ENCODE results near the gene MIF4GD.
"Not testable (repeated sequence)": the region's sequence is repeated elsewhere in the genome, so short reads cannot be mapped to it uniquely, and the experiment has no call there.

Gene MIF4GD

DNA sequence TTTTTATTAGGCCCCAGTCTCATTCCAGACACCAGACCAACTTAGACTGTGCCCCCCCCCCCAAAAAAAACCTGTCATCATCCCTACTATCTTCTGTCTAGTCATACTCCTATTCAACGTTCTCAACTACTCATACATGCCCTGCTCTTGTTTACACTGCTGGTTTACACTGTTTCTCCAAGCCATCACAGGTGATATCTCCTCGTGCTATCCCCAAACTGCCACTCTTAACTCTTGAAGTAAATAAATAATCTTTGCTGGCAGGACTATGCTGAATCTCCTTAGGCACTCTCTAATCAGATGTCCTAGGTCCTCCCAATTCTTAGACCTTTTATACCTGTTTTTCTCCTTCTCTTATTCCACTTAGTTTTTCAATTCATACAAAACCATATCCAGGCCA, 13.8 kb downstream of the MIF4GD start:
- not testable (repeated sequence) for DNase-seq

DNA sequence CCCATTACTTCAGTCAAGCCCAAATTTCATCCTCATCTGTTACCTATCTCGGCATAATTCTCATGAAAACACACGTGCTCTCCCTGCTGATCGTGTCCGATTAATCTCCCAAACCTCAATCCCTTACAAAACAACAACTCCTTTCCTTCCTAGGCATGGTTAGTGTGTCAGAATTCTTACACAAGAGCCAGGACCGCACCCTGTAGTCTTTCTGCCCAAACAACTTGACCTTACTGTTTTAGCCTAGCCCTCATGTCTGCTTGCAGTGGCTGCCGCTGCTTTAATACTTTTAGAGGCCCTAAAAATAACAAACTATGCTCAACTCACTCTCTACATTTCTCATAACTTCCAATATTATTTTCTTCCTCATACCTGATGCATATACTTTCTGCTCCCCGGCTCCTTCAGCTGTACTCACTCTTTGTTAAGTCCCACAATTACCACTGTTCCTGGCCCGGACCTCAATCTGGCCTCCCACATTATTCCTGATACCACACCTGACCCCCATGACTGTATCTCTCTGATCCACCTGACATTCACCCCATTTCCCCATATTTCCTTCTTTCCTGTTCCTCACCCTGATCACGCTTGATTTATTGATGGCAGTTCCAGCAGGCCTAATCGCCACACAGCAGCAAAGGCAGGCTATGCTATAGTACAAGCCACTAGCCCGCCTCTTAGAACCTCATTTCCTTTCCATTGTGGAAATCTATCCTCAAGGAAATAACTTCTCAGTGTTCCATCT, 14.9 kb downstream of the MIF4GD start:
- DNase-seq, result not testable (repeated sequence)

DNA sequence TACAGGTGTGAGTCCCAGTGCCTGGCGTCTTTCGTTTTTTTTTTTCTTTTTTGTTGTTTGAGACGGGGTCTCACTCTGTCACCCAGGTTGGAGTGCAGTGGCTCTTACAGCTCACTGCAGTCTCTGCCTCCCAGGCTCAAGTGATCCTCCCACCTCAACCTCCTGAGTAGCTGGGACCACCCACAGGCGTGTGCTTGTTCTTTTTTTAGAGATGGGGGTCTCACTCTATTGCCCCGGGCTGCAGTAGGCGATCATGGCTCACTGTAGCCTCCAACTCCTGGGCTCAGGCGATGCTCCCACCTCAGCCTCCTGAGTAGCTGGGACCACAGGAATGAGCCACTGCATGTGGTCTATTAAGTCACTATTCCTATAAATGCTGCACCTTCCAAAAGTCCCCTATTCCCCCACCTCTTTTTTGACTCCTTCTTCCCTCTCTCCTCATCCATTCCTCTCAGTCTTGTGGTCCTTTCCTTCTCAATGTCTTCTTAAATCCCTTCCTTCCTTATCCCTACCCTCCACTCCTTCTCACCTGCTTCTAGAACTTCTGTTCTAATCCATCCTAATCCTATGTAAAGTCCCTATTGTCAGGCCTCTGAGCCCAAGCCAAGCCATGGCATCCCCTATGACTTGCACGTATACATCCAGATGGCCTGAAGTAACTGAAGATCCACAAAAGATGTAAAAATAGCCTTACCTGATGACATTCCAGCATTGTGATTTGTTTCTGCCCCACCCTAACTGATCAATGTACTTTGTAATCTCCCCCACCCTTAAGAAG, 18.8 kb downstream of the MIF4GD start:
- no peak for DNase-seq

DNA sequence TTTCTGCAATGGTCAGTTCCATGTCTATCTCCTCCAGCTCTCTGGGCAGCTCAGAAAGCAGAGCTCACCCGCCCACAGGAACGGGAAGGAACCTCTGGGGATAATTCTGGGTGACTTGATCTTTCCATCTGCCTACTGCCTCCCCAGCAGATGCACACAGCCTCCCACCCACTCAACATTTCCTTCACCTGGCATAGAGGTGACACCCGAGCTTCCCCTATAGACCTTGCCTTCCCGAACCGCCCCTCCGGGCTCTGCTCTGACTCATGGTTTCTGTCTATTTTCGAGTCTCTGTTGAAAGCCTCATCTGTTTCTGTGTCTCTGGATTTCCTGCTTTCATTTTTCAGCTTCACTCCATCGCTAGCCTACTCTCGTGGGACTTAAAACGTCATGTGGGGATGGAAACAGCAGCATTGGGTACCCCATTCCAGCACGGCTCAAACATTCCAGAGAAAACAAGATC, 21.0 kb downstream of the MIF4GD start:
- no peak for DNase-seq

DNA sequence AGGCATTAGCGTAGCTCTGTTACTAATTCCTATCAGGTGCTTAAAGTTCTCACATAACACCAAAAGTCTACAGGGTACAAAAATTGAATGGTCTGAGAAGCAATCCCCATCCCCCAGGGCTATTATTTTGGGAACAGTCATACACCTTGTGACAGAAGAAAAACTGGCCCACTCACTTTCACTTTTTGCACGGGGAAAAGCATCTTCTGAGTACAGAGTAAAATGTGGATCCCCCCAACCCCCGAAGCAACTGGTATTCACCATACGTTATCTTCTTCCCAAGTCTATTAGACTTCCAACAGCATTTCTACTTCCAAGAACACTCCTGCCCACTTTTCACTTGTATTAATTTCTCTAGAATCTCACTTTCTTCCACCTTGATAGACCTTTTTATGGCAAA, 21.5 kb downstream of the MIF4GD start:
- DNase-seq, result no peak

DNA sequence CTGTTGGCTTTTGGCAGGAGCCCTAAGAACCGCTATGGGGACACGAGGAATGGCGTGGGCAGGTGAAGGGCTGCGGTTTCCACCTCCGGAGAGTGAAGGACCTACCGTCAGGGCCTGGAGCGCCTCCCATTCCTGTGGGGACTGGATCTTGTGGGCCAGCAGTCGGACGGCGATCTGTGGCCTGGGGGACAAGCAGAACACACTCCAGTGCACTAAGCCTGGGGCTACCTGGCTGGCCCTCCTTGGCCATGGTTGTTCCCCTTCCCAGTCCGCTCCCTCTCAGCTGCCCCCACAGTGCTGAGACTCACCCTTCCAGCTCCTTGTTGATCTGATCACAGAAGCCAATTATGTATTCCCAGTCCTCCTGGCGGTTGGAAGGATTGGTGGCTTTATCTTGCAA, 24.6 kb downstream of the MIF4GD start:
- DNase-seq, result no peak

DNA sequence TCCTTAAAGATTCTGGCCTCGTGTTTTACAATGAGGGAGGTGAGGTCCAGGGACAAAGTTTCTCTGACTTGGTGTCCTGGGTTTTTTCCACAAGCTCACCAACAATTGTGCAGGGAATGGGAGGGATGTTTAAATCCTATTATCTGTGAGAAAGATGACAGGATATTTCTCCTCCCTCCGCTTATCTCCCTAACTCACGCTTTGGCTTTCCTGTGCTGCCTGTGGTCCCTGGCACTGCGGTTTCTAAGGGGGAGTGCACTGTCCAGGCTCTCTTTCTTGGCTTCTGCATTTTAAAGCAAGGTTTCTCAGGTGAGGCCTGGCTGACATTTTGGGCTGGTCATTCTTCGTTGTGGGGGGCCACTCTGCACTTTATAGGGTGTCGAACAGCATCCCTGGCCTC, 26.0 kb downstream of the MIF4GD start:
- DNase-seq, result no peak

DNA sequence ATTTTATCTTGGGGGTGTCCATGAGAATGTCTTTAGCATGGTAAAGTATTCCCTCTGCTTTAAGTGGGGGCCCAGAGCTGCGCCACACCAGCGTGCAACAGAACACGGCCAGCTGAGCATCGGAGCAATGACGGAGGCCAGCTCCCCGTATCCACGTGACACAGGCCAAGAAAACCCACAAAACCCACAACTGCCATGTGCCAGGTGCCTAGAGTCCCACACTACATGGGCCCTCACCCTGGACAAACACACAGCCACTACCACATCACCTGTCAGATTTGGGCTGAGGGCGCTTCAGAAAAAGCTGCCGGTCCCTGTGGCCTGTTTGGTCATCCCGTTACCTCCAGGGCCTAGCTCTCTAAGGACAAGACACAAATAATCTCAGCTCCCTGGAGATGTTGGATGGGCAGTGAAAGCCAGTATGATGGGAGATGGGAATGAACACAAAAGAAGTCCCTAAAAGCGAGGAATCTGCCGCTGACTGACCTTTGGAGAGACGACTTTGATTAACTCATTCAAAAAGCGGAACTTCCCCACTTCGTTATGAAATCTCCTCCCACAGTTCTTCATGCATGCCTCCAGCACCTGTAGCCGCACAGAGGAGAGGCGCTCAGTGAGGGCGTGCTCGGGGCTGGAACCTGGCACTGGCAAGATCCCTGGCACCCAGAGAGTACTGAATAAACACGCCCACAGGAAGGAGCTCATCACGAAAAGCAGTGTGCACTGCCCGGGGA, 26.7 kb downstream of the MIF4GD start:
- no peak for DNase-seq

DNA sequence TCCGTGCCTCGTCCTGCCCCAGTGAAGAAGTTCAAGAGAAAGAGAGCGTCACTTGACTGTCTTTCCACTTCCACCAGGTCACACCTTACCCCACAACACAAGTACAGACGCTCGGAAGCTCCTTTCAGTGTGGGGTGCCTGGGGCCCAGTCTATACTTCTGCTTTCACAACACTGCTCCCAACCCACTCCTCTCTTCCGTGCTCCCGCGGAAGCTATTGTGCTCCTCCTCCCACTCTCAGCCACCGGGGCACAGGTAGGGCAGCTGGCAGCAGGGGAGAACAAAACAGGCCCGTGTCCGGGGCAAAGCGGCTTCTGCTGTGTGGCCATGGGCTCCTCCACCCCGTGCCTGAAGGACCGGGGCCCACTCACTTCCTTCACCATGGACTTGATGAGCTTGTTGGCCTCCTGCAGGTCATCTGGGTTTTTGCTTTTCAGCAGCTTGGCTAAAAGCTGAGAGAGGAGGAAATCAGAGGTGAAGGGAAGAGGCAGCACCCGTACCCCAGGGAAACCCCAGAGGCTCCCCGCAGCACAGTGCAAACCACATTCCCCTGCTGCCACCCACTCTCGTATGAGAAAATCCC, 28.5 kb downstream of the MIF4GD start:
- no peak for DNase-seq

DNA sequence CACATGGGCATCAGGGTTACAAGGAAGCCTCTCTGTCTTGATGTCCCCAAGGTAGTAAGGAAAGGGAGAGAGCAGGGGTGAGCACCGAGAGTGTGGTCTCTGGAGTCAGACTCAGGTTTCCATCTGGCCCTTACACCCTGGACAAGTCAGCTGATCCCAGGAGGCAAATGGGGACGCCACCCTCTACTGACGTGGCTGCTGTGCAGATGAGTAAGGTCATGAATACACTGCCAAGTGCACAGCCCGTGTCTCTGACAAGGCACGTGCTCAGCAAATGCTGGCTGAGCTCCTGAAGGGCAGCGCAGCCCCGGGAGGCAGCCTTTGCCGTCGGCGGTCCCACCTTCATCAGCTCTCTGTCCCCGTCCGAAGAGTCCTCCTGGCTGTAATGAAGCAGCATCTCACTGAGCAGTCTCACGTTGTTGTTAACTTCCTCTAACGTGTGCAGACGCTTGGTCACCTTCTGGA, 29.0 kb downstream of the MIF4GD start:
- DNase-seq, result no peak

DNA sequence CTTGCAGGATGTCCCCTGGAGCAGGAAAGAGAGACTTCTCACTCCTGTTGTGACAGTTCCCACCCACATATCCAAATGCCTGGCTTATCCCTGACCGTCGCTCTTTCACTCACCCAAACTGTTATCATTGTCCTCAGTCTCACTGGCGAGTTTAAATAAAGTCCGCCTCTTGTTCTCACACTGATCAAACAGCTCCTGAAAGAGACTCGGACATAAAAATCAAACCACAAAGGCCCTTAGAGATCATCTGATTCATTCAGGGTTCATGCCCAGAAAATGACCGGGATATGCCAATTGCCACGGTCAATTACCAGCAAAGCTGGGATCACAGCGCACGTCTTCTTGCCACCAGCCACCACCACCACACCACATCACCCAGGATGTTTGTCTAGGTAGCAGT, 29.5 kb downstream of the MIF4GD start:
- no peak for DNase-seq

DNA sequence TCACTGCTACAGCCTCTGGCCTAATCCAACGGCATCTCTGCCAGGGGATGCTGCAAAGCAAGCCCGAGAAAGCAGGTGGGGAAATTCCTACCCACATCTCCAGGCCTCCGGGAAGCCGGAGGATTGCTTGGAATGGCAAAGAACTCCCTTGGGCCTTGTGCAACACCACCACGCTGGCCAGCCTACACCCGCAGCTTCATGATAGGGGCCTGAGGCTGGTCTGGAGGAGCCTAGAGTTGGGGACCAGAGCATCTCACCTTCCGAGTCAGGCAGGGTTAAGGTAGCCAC, 29.9 kb downstream of the MIF4GD start:
- no peak for DNase-seq

DNA sequence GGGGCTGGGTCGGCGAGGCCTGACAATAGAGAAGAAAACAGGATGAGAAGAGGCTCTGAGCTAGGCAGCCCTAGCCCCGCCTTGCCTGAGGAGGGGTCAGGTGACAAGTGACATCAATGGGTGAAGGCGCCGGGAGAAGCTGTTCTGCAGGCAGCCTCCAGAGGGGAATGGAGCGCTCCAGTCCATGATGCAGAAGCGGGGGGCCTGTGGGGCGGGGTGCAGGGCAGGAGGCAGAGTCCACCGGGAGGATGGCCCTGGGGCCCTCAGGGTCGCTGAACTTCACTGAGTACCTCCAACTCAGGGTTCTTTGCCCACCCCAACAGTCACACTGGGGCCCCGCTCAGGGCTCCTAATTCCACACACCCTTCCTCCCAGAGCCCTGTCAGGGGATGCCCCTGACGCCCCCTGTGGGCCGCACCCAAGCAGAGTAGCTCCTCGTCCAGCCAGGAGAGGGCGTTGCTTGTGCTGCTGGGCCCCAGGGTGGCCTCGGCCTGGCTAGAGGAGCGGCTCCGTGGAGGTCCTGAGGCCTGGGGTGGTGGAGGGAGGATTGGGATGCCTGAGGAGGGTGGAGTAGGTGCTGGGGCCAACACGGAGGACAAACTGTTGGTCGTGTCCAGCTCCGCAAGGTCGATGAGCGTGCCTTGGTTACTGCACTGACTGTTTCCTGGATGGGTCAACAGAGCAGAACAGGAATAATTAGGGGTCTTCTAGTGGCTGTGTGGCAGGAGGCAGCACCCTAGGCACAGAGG, 30.5 kb downstream of the MIF4GD start:
- DNase-seq, result peak; percentile 17

DNA sequence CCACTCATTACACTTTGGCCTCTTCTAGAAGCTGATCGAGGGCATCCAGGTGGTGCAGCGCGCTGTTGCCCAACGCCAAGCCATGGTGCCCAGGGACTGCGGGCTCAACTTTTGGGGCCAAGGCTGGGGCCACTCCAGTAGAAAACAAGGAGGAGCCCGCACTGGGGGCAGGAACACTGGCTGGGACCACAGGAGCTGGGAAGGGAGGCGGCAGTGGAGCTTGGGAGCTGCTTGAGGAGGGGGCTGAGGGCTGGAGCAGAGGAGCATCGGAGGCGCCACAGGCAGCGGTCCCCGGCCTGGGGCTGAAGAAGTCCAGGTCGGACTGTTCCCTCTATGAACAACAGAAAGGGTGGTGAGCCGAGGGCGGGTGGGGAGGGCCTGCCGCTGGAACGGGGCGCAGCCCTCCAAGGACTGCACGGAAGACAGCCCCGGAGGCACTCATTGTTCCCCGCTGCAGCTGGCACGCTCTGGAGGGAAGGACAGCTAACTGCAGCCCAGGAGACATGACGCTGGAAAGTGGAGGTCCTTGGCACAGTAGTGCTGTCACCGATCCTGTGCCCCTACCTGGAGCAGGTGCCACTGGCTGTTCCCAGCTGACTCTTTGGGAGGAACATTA, 31.1 kb downstream of the MIF4GD start:
- DNase-seq, result no peak

DNA sequence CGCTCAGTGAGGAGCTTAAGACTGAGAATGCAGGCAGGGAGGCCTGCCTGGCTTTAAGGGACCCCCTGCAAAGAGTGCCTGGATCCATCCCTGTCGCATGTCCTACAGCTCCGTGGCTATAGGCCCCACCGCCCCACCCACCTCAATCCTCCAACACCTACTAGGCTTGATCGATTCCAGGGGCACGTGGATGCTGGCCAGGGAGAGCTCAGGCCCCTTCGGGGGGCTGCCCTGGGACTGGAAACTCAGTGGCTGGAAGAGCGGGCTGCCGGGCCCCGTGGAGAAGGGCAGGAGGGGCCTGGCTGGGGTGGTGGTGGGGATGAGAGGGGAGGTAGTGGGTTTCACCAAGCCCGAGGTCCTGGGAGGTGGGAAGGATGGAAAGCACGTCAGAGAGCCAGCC, 31.8 kb downstream of the MIF4GD start:
- DNase-seq, result no peak

DNA sequence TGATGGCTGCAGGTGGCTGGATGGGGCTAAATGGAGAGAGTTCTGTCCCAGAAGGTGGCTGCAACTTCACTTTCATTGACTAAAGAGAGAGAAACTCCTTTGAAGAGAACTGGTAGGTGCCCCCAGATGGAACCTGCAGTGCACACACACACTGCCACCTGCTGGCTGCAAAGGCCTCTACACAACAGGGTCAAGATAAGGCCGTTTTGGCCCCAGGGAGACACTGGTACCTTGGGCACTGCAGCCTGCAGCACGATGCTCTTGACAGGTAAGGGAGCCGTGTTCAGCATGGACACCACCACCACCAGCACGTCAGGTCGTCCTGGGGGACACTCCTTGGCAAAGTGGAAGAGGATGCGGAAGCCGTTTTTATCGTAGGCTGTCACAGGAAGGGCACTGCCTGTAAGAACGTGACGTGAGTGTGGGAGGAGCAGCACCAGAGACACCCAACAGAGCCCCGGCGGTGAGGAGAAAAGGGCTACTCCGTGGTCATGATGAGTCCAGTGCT, 32.3 kb downstream of the MIF4GD start:
- peak; percentile 28 for DNase-seq

DNA sequence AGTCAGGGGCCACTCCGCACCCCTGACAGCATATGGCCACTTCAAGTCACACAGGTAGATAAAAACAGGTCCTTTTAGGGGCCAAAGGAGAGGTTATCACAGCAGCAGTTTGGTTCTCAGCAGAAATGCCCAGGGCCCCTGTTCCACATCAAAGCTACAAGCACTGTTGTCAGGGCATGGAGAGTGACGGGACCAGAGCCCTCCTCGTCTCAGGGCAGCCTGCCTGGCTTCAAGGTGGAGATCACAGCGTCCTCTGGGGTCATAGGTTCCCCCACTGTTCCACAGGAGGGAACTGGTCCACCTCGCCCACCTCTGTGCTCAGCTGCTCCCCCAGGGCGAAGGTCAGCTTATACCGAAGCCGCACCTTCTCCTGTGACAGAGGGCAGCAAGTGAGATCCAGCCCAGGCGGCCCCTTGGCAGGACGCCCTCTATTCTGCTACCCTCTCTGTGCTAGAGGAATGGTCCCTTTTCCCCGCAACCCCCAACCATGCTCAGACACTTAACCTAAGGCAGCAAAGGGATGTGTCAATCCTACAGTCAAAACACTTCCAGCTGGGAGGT, 32.9 kb downstream of the MIF4GD start:
- DNase-seq, result no peak

DNA sequence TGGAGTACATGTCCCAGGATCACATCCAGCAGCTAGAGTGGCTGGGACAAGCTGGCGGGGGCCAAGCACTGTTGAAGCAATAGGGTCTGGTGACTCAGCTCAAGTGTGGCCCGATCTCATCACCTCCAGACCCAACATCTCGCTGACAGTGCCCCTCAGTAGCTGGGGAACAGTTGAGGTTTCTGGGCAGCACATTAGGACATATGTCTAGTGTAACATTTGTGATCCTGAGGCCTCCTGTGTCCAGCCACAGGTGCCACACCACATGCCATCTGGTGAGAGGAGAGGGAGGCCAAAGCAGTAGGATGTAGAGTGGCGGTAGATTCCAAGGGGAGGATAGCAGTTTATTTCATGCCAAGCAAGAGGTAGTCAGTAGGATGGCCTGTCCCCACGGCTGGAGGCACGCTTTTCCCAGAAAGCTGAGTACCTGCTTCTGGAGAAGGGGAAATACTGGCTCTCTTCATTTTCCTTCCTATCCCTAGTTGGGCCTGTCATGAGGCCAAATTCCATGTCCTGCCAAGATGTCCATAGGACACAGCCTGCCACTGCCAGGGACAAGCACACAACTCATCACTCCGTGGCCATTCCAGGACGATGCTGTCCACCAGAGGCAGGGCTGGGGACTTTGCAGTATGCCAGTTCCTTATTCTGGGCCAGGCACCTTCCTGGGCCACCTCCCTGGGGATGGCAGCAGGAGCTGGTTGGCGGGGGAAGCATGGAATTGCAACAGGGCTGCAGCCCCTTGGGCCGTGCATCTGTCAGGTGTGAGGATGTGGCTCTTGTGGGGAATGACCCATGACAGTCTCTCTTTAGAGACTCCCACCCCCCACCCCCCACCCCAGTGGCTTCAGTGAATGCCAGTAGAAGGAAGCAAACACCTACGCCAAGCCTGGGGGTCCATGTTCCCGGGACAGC, 33.7 kb downstream of the MIF4GD start:
- no peak for DNase-seq

DNA sequence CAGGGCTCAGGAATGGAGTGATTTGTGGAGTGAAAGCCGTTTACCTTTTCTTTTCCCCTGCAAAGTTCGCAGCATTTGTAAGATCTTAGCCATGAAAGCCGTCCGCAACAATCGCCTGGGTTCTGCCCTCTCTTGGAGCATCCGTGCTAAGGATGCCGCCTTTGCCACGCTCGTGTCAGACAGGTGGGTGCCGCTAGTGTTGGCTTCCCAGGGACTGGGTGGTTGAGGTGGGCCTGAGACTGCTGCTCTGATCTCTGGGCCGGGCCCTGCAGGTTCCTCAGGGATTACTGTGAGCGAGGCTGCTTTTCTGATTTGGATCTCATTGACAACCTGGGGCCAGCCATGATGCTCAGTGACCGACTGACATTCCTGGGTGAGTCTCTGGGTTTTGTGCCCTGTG, 38.2 kb downstream of the MIF4GD start:
- no peak for DNase-seq

DNA sequence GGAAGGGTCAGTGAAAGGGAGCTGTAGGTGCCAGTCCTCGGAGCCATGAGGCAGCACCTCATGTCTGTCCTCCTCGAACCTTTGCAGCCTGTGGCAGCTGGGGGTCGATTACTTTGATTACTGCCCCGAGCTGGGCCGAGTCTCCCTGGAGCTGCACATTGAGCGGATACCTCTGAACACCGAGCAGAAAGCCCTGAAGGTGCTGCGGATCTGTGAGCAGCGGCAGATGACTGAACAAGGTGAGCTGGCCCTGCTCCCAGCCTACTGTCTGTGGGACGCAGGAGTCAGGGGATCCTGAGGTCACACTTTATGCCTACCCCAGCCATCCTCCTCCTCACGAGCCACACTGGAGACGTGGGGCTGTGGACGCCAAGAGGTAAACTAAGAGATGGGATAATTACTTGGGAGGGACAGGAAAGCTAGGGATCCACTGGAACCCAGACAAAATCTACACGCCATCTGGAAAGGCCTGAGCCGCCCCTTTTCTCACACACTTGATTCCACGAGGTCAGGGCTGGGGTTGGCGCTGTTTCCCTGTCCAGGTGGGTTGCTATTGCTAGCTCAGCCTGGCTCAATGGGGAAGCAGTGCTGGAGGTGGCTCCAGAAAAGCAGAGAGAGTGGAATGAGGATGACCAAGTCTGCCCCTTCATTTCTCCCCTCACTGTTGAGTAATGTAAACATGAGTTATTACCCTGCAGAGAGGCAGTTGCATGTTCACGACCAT, 39.1 kb downstream of the MIF4GD start:
- DNase-seq, result no peak
